ENCODE measurements around the gene GAMT.

The GAMT gene

GRCh38 chr19:1425102-1425837, 23.9 kb upstream of the GAMT start:
- H3K36me3 ChIP-seq (ENCODE audit: control insufficient read depth, insufficient read depth, low read length), result peaks cover 58% of the 10 kb centered on the region
- no peaks in the 10 kb centered on the region for H3K27me3 ChIP-seq (replicated peaks; ENCODE audit: control insufficient read depth, insufficient read depth, low read length)
- no peak for TF ChIP-seq CTCF (IDR thresholded peaks at IDR 0.05; ENCODE audit: insufficient read depth, low read length, poor library complexity, severe bottlenecking)
- DNase-seq (ENCODE audit: extremely low read depth, insufficient read length), result no peak
- no peak overlapping the region for H3K4me3 ChIP-seq (replicated peaks; ENCODE audit: low read depth, low read length)

GRCh38 chr19:1424192-1424955, 23.0 kb upstream of the GAMT start:
- no peak for DNase-seq (ENCODE audit: extremely low read depth, insufficient read length)
- no peak for TF ChIP-seq CTCF (IDR thresholded peaks at IDR 0.05; ENCODE audit: insufficient read depth, low read length, poor library complexity, severe bottlenecking)
- Histone ChIP-seq H3K27me3 (replicated peaks; ENCODE audit: control insufficient read depth, insufficient read depth, low read length) (no peaks in the 10 kb centered on the region), H3K4me3 (replicated peaks; ENCODE audit: low read depth, low read length) (no peak overlapping the region), H3K36me3 (ENCODE audit: control insufficient read depth, insufficient read depth, low read length) (peaks cover 54% of the 10 kb centered on the region)

- Histone ChIP-seq H3K4me3 (replicated peaks; ENCODE audit: low read depth, low read length) (no peak overlapping the region), H3K36me3 (ENCODE audit: control insufficient read depth, insufficient read depth, low read length) (peaks cover 53% of the 10 kb centered on the region), H3K27me3 (replicated peaks; ENCODE audit: control insufficient read depth, insufficient read depth, low read length) (no peaks in the 10 kb centered on the region)
- DNase-seq (ENCODE audit: extremely low read depth, insufficient read length), result no peak
- TF ChIP-seq CTCF (IDR thresholded peaks at IDR 0.05; ENCODE audit: insufficient read depth, low read length, poor library complexity, severe bottlenecking), result no peak
Observed at GRCh38 chr19:1423436-1424191, 22.3 kb upstream of the GAMT start.

- no peak for DNase-seq (ENCODE audit: extremely low read depth, insufficient read length)
- no peak for TF ChIP-seq CTCF (IDR thresholded peaks at IDR 0.05; ENCODE audit: insufficient read depth, low read length, poor library complexity, severe bottlenecking)
- Histone ChIP-seq H3K4me3 (replicated peaks; ENCODE audit: low read depth, low read length) (no peak overlapping the region), H3K27me3 (replicated peaks; ENCODE audit: control insufficient read depth, insufficient read depth, low read length) (no peaks in the 10 kb centered on the region), H3K36me3 (ENCODE audit: control insufficient read depth, insufficient read depth, low read length) (peaks cover 56% of the 10 kb centered on the region)
Observed at GRCh38 chr19:1422943-1423342, 21.6 kb upstream of the GAMT start.

- TF ChIP-seq CTCF (IDR thresholded peaks at IDR 0.05; ENCODE audit: insufficient read depth, low read length, poor library complexity, severe bottlenecking), result no peak
- no peak overlapping the region for H3K4me3 ChIP-seq (replicated peaks; ENCODE audit: low read depth, low read length)
- no peaks in the 10 kb centered on the region for H3K27me3 ChIP-seq (replicated peaks; ENCODE audit: control insufficient read depth, insufficient read depth, low read length)
- peaks cover 54% of the 10 kb centered on the region for H3K36me3 ChIP-seq (ENCODE audit: control insufficient read depth, insufficient read depth, low read length)
- no peak for DNase-seq (ENCODE audit: extremely low read depth, insufficient read length)
Observed at GRCh38 chr19:1422360-1422759, 21.0 kb upstream of the GAMT start.

All from GM06990 (cell line).